ENCODE measurements around the gene DUOXA1. TPM values are rescaled to one million over a fixed set of nuclear protein-coding genes. Genes with fewer than 3 reads are reported as not detected.
"Not testable (repeated sequence)": the region's sequence is repeated elsewhere in the genome, so short reads cannot be mapped to it uniquely, and the experiment has no call there.

Gene DUOXA1
- total and polyA plus RNA-seq, 2 of the 4 experiments (the other 2 are of a cell fraction), result 0.02 TPM; not detected in 1

GRCh38 chr15:45136378-45136764 is 6.7 kb upstream of the DUOXA1 start:
- H4K20me1 ChIP-seq (ENCODE audit: insufficient read depth, low read length), result no peaks in the 10 kb centered on the region
- no peak overlapping the region for H2AFZ ChIP-seq (replicated peaks; ENCODE audit: low read length, poor library complexity)
- no TSS peak for BruUV-seq (replicated peaks)
- no peak overlapping the region for H4K5ac ChIP-seq (ENCODE audit: low read depth, low read length)
- H2BK15ac ChIP-seq (ENCODE audit: low read depth, low read length), result no peak overlapping the region
- no peak overlapping the region for H4K91ac ChIP-seq (ENCODE audit: insufficient read depth, low read depth, low read length)
- no peak overlapping the region for H3K56ac ChIP-seq (ENCODE audit: extremely low read depth, insufficient read depth, low read length)
- H3K4me2 ChIP-seq (ENCODE audit: low read depth, low read length), result no peak overlapping the region
- TF ChIP-seq, protein P1, sequence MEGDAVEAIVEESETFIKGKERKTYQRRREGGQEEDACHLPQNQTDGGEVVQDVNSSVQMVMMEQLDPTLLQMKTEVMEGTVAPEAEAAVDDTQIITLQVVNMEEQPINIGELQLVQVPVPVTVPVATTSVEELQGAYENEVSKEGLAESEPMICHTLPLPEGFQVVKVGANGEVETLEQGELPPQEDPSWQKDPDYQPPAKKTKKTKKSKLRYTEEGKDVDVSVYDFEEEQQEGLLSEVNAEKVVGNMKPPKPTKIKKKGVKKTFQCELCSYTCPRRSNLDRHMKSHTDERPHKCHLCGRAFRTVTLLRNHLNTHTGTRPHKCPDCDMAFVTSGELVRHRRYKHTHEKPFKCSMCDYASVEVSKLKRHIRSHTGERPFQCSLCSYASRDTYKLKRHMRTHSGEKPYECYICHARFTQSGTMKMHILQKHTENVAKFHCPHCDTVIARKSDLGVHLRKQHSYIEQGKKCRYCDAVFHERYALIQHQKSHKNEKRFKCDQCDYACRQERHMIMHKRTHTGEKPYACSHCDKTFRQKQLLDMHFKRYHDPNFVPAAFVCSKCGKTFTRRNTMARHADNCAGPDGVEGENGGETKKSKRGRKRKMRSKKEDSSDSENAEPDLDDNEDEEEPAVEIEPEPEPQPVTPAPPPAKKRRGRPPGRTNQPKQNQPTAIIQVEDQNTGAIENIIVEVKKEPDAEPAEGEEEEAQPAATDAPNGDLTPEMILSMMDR (conservative IDR thresholded peaks at IDR 0.05; ENCODE audit: low read depth, low read length), result 0 out of 2 replicates have a peak, but pooled peaks have one; percentile 2
- TF ChIP-seq POLR2A (IDR thresholded peaks at IDR 0.05; ENCODE audit: low read depth, low read length), result no peak
- DNase-seq (no peak), ATAC-seq (ENCODE audit: low read depth) (no peak)
- no peak overlapping the region for H2AK9ac ChIP-seq (replicated peaks; ENCODE audit: low read depth, low read length, poor library complexity)
- H3K27ac ChIP-seq (ENCODE audit: insufficient read depth, low read length), result no peak overlapping the region
- no peak overlapping the region for H3K4ac ChIP-seq (ENCODE audit: low read depth, low read length)
- WGBS, 2 experiments (ENCODE audit: extremely low coverage in 2 of 2, insufficient read length in 1 of 2), result no CpG with 5 or more reads among the region's 10 CpGs
- no peak overlapping the region for H2BK5ac ChIP-seq (ENCODE audit: low read depth, low read length, poor library complexity, severe bottlenecking)
- dilution Hi-C loops (cut with HindIII; ENCODE audit: low sequenced_read_pairs, unreplicated experiment) (no loop called here), intact Hi-C loops (cut with micrococcal nuclease) (no loop called here), in situ Hi-C loops (cut with MboI; ENCODE audit: low sequenced_read_pairs) (no loop called here)
- H3K27me3 ChIP-seq (ENCODE audit: control insufficient read depth, insufficient read depth, low read length), result peaks cover 73% of the 10 kb centered on the region
- ChIA-PET POLR2A (ENCODE audit: unreplicated experiment) (no interaction called here), CTCF (no interaction called here)
- H2AK5ac ChIP-seq (ENCODE audit: low read depth, low read length), result no peak overlapping the region
- no peaks in the 10 kb centered on the region for H3K79me1 ChIP-seq (ENCODE audit: low read depth in 1 of 2, low read length in 2 of 2)
- H4K8ac ChIP-seq (ENCODE audit: low read depth in 2 of 2, low read length in 2 of 2), result no peak overlapping the region
- H3K18ac ChIP-seq (ENCODE audit: low read depth, low read length), result no peak overlapping the region
- no peak overlapping the region for H2BK120ac ChIP-seq (ENCODE audit: low read depth, low read length)
- no peaks in the 10 kb centered on the region for H3K36me3 ChIP-seq (ENCODE audit: control insufficient read depth, insufficient read depth, low read length)
- no peaks in the 10 kb centered on the region for H3K4me1 ChIP-seq (ENCODE audit: control insufficient read depth, insufficient read depth, low read length)
- H3K9me1 ChIP-seq (ENCODE audit: insufficient read depth, low read length), result no peaks in the 10 kb centered on the region
- H2BK20ac ChIP-seq (ENCODE audit: low read depth, low read length), result no peak overlapping the region
- H3K9ac ChIP-seq (ENCODE audit: low read depth, low read length), result no peak overlapping the region
- peaks cover 3% of the 10 kb centered on the region; the same call in 1 of the 2 replicates for H3K9me3 ChIP-seq (ENCODE audit: control insufficient read depth, insufficient read depth, low read length)
- no peak overlapping the region for H3K23ac ChIP-seq (ENCODE audit: low read depth, low read length)
- H3K4me3 ChIP-seq (ENCODE audit: insufficient read depth, low read depth, low read length), result no peak overlapping the region
- H3K14ac ChIP-seq (replicated peaks; ENCODE audit: low read depth, low read length), result no peak overlapping the region

- H2BK5ac ChIP-seq (ENCODE audit: low read depth, low read length, poor library complexity, severe bottlenecking); H4K91ac ChIP-seq (ENCODE audit: insufficient read depth, low read depth, low read length); H2BK15ac ChIP-seq (ENCODE audit: low read depth, low read length); H4K8ac ChIP-seq (ENCODE audit: low read depth in 2 of 2, low read length in 2 of 2); H3K23ac ChIP-seq (ENCODE audit: low read depth, low read length); dilution Hi-C loops (cut with HindIII; ENCODE audit: low sequenced_read_pairs, unreplicated experiment); H3K79me1 ChIP-seq (ENCODE audit: low read depth in 1 of 2, low read length in 2 of 2); in situ Hi-C loops (cut with MboI; ENCODE audit: low sequenced_read_pairs); H4K5ac ChIP-seq (ENCODE audit: low read depth, low read length); intact Hi-C loops (cut with micrococcal nuclease); H3K9me1 ChIP-seq (ENCODE audit: insufficient read depth, low read length); H4K20me1 ChIP-seq (ENCODE audit: insufficient read depth, low read length); H3K4me2 ChIP-seq (ENCODE audit: low read depth, low read length); CTCF ChIA-PET; H3K4me1 ChIP-seq (ENCODE audit: control insufficient read depth, insufficient read depth, low read length); H3K14ac ChIP-seq (replicated peaks; ENCODE audit: low read depth, low read length); H2BK120ac ChIP-seq (ENCODE audit: low read depth, low read length); BruUV-seq (replicated peaks); H3K18ac ChIP-seq (ENCODE audit: low read depth, low read length); H3K36me3 ChIP-seq (ENCODE audit: control insufficient read depth, insufficient read depth, low read length); POLR2A ChIA-PET (ENCODE audit: unreplicated experiment); H3K56ac ChIP-seq (ENCODE audit: extremely low read depth, insufficient read depth, low read length); H3K9ac ChIP-seq (ENCODE audit: low read depth, low read length); H2AFZ ChIP-seq (replicated peaks; ENCODE audit: low read length, poor library complexity); H2BK20ac ChIP-seq (ENCODE audit: low read depth, low read length); DNase-seq; H2AK5ac ChIP-seq (ENCODE audit: low read depth, low read length); ATAC-seq (ENCODE audit: low read depth); H3K4ac ChIP-seq (ENCODE audit: low read depth, low read length); H3K4me3 ChIP-seq (ENCODE audit: insufficient read depth, low read depth, low read length); H3K9me3 ChIP-seq (ENCODE audit: control insufficient read depth, insufficient read depth, low read length); H3K27ac ChIP-seq (ENCODE audit: insufficient read depth, low read length); H2AK9ac ChIP-seq (replicated peaks; ENCODE audit: low read depth, low read length, poor library complexity): not testable (repeated sequence)
- no CpG with 5 or more reads among the region's 37 CpGs for WGBS, 2 experiments (ENCODE audit: extremely low coverage in 2 of 2, insufficient read length in 1 of 2)
- peaks cover 74% of the 10 kb centered on the region for H3K27me3 ChIP-seq (ENCODE audit: control insufficient read depth, insufficient read depth, low read length)
These were observed 6.2 kb upstream of the DUOXA1 start for GRCh38 chr15:45135705-45136377.

All from IMR-90 (cell line).